HUDEP-2 (cell line): Measurements from ENCODE around the gene SSH2.
"Not testable (repeated sequence)": the region's sequence is repeated elsewhere in the genome, so short reads cannot be mapped to it uniquely, and the experiment has no call there.

Source experiments
- DNase-seq, 76 experiments: peaks; one replicate each; lab custom pipeline; 2025; ENCODE audit not compliant: unreplicated experiment in 76 of 76; lab: John Stamatoyannopoulos, UW

SSH2 gene

DNA sequence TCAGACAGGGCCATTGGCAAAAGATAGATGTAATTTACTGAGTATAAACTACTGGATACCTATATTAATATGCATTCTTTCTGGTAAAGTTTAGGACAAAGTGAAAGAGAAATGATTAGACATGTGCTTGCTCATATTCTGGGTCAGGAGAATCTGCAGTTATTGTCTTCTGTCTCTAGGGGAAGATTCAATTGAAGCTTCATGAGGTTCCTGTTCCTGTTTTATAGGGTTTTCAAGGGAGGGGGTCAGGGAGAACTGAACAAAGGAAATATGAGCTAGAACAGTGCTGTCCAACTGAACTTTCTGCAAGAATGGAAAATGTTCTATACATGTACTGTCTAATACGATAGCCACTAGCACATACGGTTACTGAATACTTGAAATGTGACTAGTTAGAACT lies 248.0 kb downstream of the SSH2 start:
- peak in 6 of 76 experiments; percentile 11 to 54 (median 26) for DNase-seq

DNA sequence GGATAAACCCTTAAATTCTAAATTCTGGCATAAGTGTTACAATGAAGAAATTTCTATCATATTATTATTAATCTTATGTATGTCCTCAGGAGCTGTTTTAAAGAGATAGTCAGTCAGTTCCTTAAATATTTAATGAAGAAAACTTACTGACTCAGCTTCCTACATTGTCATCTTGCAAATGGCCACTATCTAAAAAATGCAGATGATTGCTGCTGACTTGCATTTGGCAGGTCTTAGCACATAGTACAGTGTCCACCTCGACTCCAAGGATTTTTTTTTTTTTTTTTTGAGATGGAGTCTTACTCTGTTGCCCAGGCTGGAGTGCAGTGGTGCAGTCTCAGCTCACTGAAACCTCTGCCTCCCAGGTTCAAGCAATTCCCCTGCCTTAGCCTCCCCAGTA lies 252.2 kb downstream of the SSH2 start:
- peak in 1 of 76 experiments; percentile 12 for DNase-seq

DNA sequence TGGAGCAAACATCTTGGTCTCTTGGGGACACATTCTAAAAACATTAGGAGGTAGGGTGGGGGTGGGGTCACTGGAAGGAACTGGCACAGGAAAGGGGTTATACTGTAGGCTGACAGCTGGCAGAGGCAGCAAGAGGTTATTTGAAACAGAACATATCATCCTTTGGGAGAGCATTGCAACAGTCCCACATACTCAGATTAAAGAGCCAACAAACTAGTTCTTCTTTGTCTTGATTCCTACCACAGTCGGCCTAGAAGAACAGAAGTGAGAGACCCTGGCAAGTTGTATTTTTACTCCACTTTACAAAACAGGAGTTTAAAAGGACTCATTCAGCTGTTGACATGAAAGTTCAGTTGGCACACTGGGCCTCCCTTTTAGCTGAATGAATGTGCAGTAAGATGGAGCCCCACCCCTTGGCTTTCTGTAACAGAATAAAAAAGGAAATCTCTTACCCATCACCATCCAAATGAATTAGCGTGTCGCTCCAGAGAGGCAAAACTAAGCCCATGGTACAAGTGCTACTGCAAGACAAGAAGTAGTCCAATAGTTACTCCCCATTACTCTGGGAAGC lies 252.7 kb downstream of the SSH2 start:
- DNase-seq = no peak

DNA sequence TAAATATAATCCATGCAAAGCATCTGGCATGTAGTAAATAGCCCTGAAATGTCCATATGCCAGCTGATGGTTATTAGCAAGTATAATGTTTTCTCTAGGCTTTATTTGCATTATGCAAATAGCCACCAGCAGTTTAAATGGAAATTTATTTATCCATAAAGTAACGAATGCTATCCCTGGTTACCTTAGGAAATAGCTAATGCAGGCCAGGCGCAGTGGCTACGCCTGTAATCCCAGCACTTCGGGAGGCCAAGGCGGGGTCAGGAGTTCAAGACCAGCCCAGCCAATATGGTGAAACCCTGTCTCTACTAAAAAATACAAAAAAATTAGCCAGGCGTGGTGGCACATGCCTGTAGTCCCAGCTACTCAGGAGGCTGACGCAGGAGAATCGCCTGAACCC lies 254.1 kb downstream of the SSH2 start:
- DNase-seq = not testable (repeated sequence)

DNA sequence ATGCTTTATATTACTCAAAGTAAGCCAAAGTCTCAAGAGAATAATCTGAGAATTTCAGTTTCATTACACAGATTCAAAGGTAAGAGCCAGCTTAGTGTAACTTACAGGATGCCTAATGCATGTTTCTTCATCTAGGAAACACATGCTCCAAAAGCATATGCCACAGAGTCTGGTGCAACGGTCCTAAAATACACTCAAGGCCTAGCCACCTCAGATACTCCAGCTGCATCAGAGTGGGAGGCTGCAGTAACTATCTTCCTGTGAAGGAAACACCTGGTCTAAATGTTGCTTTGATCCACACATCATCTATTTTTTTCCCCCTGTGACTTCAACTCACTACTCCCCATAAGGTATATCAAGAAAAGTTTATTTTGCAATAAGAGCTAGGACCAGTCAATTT lies 255.7 kb downstream of the SSH2 start:
- DNase-seq = no peak

DNA sequence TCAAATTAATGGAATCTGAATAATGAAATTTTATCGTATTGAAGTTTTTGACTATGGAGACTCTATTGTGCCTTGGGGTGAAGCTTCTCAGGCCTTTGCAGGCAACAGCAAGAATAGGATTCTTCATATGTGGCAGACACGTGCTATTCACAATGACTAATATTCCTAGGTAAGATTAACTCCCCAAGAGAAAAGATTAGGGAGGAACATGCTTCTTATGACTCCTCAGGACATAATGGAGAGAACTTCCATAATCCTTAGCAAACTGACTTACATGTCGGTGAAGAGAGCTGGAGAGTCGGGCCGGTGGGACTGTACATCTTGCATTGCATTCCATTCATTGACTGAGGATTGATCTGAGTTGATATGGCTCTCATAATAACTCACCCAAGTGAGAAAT lies 258.4 kb downstream of the SSH2 start:
- no peak for DNase-seq

DNA sequence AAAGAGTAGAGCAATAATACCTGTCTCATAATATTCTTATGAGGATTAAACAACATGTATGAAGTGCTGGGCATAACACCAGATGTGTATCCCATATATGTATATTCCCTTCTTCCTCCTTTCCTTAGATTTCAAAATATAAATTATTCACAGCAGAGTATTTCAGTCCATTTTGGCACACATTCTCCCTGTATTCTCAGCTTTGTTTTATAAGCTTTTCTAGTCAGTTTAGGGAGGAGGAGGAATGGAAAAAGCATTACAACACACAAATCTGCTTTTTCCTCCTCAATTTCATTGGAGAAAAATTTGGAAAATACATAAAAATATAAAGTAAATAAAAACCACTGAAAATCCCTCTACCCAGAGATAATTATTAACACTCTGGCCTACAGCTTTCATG lies 260.8 kb downstream of the SSH2 start:
- DNase-seq = no peak

DNA sequence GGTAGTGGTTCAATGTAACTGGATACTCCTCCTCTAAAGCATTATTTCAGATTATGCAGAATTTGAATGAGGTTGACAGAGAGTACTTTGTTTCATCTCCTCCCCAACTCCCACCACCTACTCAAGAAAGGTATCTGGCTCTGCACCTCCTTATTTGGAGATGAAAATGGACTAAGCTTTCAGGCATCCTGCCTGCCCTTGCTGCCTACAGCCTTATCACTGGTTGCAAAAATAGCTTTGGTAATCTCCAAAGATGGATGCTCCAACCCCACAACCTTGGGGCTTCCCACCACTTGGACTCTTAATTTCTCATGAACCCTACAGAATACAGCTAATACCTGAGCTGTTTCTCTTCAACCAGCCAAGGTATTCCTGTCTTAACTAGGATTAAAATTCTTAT lies 262.1 kb downstream of the SSH2 start:
- no peak for DNase-seq

DNA sequence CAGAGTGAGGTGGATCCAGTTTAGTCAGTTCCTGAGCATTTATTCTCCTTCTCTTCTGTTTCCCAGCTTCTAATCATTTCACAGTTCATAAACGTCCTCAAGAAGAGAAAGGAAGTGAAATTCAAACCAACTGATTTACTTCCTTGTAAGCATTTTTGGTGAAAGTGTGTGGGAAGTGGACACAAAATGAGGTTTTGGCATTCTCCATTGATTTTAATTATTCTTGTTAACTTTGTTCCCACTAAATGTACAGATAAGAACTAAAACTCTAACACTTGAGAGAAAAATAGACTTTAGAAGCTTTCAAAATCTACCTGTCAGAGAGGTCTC lies 264.6 kb downstream of the SSH2 start:
- no peak for DNase-seq

DNA sequence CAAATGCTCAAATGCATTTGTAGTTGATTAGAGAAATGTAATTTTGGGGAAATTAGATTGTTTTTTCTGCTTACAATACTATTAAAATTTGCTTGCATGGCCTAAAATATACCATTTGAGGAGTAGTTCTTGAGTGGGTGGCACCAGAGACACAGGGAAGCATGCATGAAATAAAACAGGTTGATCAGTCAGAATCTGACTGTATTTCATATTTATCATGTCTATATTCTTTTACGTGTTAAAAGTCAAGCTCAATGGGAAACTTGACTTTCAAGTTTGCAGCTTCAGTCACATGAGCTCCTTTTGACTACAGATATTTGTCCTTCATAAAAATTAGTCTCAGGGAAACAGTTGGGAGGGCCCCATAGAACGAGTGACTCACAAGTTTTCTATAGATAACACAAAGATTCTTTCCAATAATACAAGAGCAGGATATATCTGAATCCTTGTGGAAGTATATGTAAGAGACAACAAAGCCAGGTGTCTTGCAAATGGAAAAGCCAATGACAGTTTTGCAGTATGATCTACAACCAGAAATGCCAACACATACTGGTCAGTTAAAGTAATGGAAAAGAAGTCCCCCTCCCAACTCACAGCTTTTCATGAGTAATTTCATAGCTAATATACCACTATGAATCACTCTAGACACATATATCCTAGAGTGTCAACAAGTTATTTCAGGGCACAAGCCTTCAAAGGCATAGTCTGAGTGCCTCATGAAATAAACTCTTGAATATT lies 265.1 kb downstream of the SSH2 start:
- DNase-seq = peak in 3 of 76 experiments; percentile 10 to 30 (median 16)

DNA sequence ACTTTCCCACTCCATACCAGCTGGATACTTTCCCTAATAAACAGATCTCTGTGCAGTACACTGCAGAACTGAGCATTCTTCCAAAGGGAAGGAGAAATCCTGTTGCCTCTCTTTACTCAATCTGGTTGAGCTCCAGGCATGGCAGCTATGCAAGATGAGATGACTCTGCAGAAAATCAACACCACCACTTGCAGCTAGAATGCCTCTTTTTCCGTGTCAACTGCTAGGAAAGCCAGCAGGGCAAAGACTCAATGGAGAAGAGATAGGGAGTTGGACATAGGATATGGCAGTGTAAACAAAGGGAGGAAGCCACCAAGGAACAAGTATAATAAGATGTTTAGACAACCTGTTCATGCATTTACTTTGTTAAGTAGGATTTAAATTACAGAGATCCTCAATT lies 266.9 kb downstream of the SSH2 start:
- DNase-seq = peak in 5 of 76 experiments; percentile 10 to 14 (median 12)

DNA sequence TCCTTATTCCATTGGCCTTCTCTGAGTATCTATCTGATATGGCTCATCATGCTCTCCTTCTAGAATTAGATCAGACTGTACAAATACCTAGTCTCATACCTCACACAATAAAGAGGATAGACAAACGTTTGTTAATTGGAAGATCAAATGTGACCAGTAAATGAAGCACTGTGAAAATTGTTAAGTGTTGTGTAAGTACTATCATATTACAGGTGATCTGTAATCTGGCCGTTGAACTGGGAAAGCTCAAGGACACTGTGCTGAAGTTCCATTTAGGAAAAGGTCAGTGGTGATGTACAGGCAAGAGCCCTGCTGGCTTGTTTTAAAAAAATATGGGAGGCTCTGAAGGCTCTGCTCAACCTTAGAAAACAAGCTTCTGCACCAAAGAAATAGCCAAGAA lies 268.8 kb downstream of the SSH2 start:
- DNase-seq = no peak

DNA sequence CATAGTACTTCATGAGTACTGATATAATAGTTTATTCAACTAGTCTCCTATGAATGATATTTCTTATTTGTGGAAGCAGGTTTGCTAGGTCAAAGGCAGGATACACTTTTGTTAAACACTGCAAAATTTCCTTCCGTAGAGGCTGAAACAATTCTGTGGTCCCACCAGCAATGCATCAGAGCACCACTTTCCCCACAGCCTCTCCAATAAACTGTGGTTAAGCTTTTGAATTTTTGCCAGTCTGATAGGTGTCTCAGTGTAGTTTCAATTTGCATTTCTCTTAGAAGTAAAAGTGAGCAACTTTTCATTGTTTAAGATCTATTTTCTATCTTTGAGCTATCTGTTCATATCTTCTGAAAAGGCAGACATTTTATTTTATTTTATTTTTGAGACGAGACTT lies 270.9 kb downstream of the SSH2 start:
- no peak for DNase-seq

DNA sequence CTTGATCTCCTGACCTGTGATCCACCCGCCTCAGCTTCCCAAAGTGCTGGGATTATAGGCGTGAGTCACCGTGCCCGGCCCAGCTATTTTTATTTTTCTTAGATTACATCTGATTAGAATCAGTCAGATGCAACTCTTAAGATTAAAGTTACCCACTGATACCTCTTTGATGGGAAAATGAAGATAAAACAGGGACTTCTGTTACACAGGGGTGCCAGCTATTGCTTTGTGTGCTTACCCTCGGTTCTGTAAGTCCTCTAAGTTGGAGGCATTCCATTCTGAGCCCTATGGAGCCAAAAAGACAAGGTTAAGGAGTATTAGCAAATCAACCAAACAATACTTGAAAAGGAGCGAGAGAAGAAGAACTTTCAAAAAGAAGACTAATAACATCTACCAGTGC lies 274.7 kb downstream of the SSH2 start:
- DNase-seq = no peak

DNA sequence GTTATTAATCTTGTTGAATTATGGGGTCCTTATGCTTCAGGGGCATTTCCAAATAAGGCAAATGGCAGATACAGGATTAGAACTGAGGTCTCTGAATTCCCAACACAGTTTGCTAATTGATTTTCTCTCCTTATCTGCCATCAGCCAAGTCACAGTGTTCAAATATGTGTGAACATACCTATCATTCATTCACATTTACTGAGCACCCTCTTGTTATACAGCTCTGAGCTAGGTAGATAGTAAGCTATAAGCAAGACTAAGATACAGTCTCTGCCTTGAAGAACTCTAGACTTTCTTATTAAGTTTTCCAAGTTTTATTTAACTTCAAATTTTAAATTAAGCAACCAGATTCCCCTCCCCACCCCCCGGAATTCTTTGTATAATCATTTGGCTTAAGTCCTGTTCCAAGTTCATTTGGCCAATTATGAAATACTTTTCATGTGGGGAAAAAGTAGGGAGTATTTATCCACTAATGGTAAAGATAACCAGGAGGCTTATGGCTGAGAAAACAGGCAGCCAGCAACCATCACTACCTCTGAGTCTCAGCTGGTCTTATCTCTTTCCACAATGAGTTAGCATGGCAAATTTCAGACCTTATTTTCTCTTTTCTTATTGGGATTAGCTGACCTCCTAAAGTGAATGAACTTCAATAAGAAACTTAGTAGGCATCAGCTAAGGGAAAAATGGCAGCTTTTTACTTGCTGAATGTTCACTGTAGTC lies 275.9 kb downstream of the SSH2 start:
- DNase-seq = peak in 6 of 76 experiments; percentile 6 to 18 (median 13)

DNA sequence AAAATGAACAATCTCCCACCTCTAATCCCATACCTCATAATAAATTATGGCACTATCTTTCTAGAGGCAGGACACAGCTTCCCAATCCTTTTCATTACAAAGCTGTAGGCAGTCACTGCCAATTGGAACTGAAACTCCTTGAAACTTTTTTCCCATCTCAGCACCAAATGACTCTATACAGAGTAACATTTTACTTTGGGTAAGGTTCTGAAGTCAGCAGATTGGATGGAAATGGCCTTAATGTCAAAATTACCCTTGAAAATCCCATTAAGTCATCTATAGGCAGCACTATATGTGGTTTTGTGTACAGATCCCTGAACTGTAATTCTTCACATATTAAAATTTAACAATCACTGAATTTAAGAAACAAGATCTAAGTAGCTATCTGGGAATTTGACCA lies 277.1 kb downstream of the SSH2 start:
- no peak for DNase-seq

DNA sequence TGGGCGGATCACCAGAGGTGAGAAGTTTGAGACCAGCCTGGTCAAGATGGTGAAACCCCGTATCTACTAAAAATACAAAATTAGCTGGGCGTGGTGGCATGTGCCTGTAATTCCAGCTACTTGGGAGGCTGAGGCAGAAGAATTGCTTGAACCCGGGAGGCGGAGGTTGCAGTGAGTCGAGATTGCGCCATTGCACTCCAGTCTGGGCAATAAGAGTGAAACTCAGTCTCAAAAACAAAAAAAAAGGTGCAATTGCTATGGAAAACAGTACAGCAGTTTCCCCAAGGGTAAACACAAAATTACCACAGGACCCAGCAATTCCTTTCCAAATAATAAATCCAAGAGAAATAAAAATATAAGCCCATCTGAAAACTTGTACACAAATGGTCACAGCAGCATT lies 278.1 kb downstream of the SSH2 start:
- not testable (repeated sequence) for DNase-seq

DNA sequence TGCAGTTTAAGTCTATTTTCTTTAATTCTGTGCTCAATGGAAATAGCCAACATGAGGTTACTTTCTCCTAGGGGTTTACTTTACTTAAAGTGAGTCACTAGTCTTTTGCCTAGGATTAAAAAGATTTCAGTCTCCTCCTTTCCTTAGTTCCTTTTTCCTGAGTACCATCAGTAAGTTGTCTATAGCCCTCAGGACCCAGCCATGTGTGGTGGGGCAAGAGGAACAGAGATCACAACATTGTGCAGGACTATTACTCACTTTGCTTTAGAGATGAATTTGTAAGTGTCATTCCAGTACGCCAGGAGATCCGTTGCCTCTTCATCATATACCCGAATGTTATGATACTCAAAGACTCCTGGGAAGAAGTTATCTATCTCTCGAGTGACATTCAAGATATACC lies 279.6 kb downstream of the SSH2 start:
- no peak for DNase-seq

DNA sequence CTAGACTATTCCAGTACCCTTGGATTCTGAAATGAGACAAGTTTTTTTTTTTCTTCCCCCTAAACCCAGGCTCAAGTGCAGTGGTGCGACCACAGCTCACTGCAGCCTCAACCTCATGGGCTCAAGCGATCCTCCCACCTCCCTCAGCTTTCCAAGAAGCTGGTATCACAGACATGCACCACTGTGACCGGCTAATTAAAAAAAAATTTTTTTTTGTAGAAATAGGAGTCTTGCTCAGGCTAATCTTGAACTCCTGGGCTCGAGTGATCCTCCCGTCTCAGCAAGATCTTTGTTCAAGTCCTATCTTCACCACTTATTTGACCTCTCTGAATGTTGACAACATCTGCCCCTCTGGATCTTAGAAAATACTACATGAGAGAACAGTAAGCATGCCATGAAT lies 280.7 kb downstream of the SSH2 start:
- DNase-seq = peak in 4 of 76 experiments; percentile 6 to 16 (median 12)

DNA sequence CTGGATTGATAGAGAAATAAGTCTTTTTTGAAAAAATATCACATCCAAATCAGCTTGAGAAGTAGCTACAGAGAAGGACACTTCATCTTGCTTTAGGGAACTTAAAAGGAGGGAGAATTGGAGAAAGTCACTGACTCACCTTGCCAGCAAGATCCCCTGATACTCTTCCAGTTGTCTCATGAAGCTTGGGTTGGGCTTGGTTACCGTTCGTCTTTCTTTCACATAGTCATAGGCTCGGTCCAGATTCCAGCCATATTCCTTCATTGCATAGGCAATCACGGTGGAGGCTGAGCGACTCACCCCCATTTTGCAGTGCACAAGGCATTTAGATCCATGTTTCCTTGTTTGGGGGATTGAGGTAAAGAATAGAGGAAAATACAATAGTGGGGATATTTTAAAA lies 282.0 kb downstream of the SSH2 start:
- no peak for DNase-seq

DNA sequence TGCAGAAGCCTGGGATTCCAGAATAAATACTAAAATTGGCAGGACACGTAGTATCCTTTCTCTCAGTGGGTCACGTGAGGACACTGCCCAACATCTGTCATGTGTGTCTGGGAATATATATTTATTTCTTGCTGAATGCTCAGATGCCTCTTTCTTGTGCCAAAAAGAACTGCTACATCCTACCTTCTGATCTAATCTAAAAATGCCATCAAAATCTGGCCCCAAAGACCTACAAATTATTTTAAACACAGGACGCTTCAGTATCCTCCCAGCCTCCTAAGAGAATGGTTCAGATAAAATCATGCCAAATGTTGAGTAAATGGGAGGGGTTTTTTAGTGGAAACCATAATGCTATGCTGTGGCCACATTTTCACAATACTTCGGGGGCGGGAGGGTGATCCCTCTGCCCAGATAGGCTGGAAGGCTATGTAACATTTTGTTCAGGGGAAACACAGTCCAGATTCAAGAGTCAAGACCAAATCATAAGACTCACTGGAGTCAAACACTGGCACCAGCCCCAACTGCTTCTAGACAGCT lies 284.4 kb downstream of the SSH2 start:
- peak in 23 of 76 experiments; percentile 7 to 40 (median 17) for DNase-seq

DNA sequence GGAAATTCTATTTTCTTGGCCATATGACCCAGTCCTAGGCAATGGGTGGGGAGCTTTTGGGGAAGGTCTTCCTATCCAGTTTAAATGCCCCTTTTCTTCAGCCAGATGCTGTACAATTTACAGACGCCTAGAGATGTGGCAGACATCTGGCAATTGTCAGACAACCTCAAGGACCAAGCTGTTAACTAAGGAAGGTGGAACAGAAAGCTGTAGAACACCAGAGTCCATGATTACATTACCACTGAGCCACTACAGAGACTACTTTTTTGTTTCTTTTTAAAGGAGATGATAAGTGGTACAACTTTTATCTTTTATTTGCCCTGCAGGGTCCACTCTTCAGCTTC lies 286.2 kb downstream of the SSH2 start:
- no peak for DNase-seq
